NCI-H446 (cell line): ENCODE results near the gene SLCO2A1.

Source experiments
- DNase-seq, 2 experiments: peaks; one replicate each; lab custom pipeline; 2025; lab: John Stamatoyannopoulos, UW

The SLCO2A1 gene

DNA sequence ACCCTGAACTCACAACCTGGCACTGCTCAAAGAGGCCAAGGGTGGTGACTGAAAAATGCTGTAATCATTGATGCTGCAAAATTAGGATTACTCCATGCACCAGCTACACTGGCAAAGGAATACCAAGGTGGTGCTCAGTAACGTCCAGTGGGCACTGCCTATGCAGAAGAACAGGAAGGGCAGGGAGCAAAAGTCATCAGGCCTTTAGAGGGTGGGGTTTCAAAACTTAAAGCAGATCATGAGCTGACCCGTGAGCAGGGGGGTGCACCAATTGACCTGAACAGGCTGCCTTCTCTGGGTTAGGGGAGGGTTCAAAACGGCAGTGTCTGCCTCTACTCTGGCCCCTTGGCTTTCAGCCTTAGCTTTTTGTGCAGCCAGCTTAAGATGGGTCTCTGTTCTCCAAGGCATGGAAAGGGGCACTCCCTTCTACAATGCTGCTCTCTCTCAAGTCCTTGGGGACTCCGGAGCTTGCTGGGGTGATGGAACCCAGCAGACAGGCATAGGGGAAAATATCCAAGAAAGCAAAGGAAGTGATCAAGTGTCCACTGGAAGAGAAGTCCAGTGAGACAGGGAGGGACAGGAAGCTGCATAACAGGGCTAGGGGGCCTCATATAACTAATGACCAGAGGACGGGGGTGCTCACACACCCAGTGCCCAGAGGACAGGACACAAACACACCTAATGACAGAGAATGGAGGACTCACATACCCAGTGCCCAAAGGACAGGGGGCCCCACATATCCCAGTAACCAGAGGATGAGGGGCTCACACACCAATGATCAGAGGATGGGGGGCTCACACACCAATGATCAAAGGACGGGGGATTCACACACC lies 145.5 kb downstream of the SLCO2A1 start:
- no peak for DNase-seq

DNA sequence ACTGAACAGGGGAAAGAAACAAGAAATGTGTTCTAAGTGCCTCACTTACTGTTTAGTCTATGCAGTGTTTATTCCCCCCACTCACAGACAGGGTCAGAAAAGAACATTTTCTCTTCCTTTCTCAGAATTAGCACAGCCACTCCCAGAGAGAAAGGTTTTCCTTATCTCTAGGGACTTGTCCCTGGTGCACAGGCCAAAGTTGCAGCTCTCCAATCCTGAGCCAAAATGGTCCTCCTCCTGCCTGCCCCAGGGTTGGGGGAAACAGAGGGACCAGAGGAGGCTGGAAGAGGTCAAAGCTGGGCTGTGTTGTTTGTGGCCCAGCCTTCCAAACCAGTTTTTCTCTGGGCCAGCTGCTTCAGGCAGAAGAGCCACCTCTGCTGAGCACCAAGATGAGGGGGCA lies 146.1 kb downstream of the SLCO2A1 start:
- no peak for DNase-seq

DNA sequence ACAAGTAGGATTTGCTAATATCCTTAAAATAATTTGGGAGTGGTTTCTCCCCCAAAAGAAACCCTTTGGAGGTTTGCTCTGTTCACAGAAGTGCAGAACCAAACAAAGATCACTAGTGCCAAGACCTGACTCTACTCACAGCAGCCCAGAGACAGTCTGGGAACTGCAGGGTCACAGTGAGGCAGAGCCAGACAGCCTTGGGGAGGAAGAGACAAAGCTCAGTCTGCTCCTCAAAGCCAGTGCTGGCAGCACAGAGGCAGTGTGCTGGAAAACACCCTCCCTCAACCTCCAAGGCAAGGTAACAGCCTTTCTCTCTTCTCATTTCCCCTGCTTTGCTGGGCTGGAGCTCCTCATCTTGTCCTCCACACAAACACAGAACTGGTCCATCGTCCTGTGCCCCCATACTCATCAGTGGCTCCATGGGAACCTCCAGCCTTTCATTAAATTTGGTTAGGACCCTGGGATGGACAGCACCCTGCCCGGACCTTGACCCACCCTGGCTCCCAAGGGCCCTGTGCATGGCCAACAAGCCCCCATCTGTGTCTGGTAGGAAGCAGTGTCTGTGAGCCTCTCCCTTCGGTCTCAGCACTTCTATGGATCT lies 146.6 kb downstream of the SLCO2A1 start:
- no peak for DNase-seq

DNA sequence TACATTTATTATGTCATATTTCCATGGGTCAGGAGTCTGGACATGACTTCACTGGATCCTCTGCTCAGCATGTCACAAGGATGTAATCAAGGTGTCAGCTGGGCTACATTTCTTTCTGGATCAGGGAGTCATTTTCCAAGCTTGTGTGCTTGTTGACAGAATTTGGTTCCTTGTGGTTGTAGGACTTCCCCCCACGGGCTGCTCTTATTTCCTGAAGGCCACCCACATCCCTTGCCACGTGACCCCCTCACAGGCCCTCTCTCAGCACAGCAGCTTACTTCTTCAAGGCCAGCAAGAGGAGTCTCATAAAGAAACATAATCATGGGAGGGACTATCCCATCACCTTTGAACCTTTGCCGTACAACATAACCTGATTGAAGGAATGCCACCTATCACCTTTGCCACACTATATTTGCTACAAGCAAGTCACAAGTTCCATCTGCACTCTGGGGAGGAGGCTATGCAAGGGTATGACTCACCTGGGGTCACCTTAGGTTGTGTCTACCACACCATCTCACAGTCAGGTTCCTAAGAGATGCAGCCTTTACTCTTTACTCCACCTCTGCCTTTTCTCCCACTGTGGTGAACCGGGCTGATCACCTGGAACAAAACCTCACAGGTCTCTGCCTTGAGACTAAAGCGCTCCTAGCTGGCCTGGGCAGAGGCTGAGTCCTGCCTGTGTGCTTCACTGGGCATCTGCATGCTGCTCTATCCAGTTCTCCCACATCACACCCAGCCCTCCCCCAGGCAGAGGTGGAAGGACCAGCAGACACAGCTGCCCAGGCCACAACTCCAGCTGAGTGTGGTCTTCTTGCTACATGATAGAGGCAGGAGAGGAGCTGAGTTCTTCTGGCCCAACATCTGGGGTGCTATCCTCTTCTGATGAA lies 147.5 kb downstream of the SLCO2A1 start:
- no peak for DNase-seq

DNA sequence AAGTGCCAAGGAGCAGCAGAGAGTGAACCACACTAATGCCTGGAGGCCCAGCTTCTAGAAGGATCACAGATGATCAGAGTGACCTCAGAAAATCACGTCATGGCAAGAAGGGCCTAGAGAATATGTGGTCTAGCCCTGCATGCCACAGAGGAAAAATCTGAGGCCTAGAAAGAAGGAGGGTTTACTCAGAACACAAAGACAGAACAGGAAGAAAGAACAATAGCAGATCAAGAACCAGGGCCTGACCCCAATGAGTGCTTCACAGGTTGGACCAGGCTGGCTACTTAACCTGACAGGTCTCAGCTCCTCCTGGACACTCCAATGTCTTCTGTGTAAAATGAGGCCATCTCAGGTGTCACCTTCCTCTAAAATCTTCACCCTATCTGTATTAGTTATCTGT lies 148.2 kb downstream of the SLCO2A1 start:
- no peak for DNase-seq

DNA sequence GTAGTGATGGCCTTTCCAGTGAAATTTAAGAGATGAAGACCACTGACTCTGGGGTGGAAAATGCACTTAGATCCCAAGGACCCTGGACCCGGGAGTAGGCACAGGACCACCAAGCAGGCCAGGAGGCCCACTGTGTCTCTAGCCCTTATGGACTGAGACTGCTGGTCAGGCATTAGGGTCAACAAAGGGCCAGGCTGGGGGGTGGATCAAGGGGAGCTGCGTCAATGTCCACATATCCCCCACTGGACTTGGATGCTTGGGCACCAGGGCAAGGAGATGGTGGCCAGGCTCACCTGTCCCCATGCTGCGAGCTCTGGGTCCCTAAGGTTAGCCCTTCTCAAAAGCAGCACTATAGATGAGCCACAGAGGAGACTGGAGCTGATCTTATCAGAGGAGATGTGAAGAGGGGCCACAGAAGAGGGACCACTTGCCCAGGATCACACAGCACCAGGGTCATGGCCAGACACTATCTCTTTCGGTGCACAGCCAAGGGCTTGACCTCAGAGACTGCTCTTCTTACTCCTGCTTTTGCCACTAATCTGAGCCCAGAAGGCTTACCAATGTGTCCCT lies 148.8 kb downstream of the SLCO2A1 start:
- DNase-seq = no peak

DNA sequence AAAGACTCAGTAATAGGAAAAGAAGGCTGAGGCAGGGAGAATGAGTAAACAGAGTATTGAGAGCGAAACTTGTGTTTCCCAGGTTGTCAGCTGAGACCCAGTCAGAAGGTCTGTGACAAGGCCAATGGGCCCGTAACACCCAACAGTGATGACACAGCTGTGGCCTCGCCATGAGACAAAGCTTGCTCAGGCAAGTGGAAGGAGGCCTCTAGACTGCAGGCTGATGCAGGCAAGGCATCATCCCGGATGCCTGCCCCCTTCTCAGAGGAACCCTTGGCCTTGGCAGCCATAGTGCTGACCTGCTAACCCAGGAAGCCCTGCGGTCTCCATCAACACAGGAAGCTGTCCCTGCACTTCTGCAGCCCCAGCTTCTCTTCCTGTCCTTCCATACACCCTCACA lies 149.4 kb downstream of the SLCO2A1 start:
- DNase-seq = no peak

DNA sequence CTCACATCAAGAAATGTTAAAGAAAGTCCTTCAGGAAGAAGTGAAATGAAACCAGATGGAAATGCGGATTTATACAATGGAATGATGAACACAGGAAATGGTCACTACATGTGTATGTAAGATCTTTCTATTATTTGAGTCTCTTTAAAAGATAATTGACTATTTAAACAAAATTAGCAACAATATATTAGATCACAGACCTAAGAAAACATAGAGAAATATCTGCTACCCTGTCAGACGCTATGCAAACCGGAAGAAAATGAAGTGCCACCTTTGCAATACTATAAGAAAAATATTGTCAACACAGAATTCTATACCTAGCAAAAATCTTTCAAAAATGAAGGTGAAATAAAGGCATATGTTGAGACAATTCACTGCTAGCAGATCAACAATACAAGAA lies 151.2 kb downstream of the SLCO2A1 start:
- no peak for DNase-seq
